MG63 (cell line): ENCODE measurements around the gene FAM174C. TPM values are rescaled to one million over a fixed set of nuclear protein-coding genes. Genes with fewer than 3 reads are reported as not detected.
"Not testable (repeated sequence)": the region's sequence is repeated elsewhere in the genome, so short reads cannot be mapped to it uniquely, and the experiment has no call there.

Experiments
- DNase-seq: peaks from one replicate; pipeline ENCODE4 v3.0.0-alpha.2; 2020
- H3K27me3 ChIP-seq: fragments of 250-450 bp; sonication (Bioruptor Pico); 2 replicates; pipeline ENCODE4 v1.5.1; 2020; ENCODE audit warnings: mild to moderate bottlenecking, moderate library complexity
- H3K36me3 ChIP-seq: fragments of 250-450 bp; sonication (Bioruptor Pico); 2 replicates; pipeline ENCODE4 v1.5.1; 2020; ENCODE audit warnings: mild to moderate bottlenecking, moderate library complexity
- H3K4me3 ChIP-seq: fragments of 250-450 bp; sonication (Bioruptor Pico); 2 replicates; pipeline ENCODE4 v1.5.1; 2020; ENCODE audit warnings: mild to moderate bottlenecking, moderate library complexity
- H3K9me3 ChIP-seq: fragments of 250-450 bp; sonication (Bioruptor Pico); 2 replicates; pipeline ENCODE4 v1.5.1; 2020; ENCODE audit warnings: mild to moderate bottlenecking, moderate library complexity
- total RNA-seq: library from RNA; depleted of rRNA; stranded (reverse); fragments of >200 nt; shearing (Covaris generic); gene quantifications from 2 replicates; pipeline ENCODE4 v1.2.3, GENCODE V29; 2014; ENCODE audit warnings: low replicate concordance

The FAM174C gene
- total RNA-seq, 1 experiment from 2014 or later: 57.2 TPM

- H3K27me3 ChIP-seq: no peaks in the 10 kb centered on the region
- no peak for DNase-seq
- no peaks in the 10 kb centered on the region for H3K9me3 ChIP-seq
- no peaks in the 10 kb centered on the region for H3K36me3 ChIP-seq
- H3K4me3 ChIP-seq: no peak overlapping the region
Measured at GRCh38 chr19:1295169-1296012, 20.1 kb downstream of the FAM174C start.

GRCh38 chr19:1296078-1296477, 20.7 kb downstream of the FAM174C start:
- Histone ChIP-seq H3K36me3 (no peaks in the 10 kb centered on the region), H3K27me3 (no peaks in the 10 kb centered on the region), H3K9me3 (no peaks in the 10 kb centered on the region), H3K4me3 (no peak overlapping the region)
- DNase-seq: no peak

GRCh38 chr19:1296575-1297271, 21.4 kb downstream of the FAM174C start:
- no peaks in the 10 kb centered on the region for H3K36me3 ChIP-seq
- no peaks in the 10 kb centered on the region for H3K27me3 ChIP-seq
- DNase-seq: no peak
- H3K4me3 ChIP-seq: no peak overlapping the region
- H3K9me3 ChIP-seq: no peaks in the 10 kb centered on the region

- no peak overlapping the region for H3K4me3 ChIP-seq
- H3K27me3 ChIP-seq: no peaks in the 10 kb centered on the region
- no peaks in the 10 kb centered on the region for H3K36me3 ChIP-seq
- DNase-seq: no peak
- H3K9me3 ChIP-seq: no peaks in the 10 kb centered on the region
Measured at GRCh38 chr19:1298235-1298634, 22.9 kb downstream of the FAM174C start.

GRCh38 chr19:1299801-1300200, 24.5 kb downstream of the FAM174C start:
- H3K4me3 ChIP-seq: no peak overlapping the region
- no peak for DNase-seq
- no peaks in the 10 kb centered on the region for H3K36me3 ChIP-seq
- H3K9me3 ChIP-seq: no peaks in the 10 kb centered on the region
- no peaks in the 10 kb centered on the region for H3K27me3 ChIP-seq

- Histone ChIP-seq H3K4me3 (no peak overlapping the region), H3K9me3 (no peaks in the 10 kb centered on the region), H3K36me3 (no peaks in the 10 kb centered on the region), H3K27me3 (no peaks in the 10 kb centered on the region)
- DNase-seq: no peak
Measured at GRCh38 chr19:1300744-1301490, 25.6 kb downstream of the FAM174C start.

GRCh38 chr19:1302533-1303239, 27.4 kb downstream of the FAM174C start:
- Histone ChIP-seq H3K27me3 (no peaks in the 10 kb centered on the region), H3K4me3 (no peak overlapping the region), H3K36me3 (no peaks in the 10 kb centered on the region), H3K9me3 (no peaks in the 10 kb centered on the region)
- DNase-seq: no peak

- H3K27me3 ChIP-seq: no peaks in the 10 kb centered on the region
- H3K4me3 ChIP-seq: no peak overlapping the region
- no peaks in the 10 kb centered on the region for H3K36me3 ChIP-seq
- DNase-seq: no peak
- no peaks in the 10 kb centered on the region for H3K9me3 ChIP-seq
Measured at GRCh38 chr19:1304197-1304924, 29.0 kb downstream of the FAM174C start.

- not testable (repeated sequence) for H3K27me3 ChIP-seq, H3K4me3 ChIP-seq, DNase-seq, H3K36me3 ChIP-seq, H3K9me3 ChIP-seq
Measured at GRCh38 chr19:1305354-1305753, 30.0 kb downstream of the FAM174C start.

- H3K27me3 ChIP-seq: no peaks in the 10 kb centered on the region
- H3K9me3 ChIP-seq: no peaks in the 10 kb centered on the region
- DNase-seq: no peak
- no peaks in the 10 kb centered on the region for H3K36me3 ChIP-seq
- H3K4me3 ChIP-seq: no peak overlapping the region
Measured at GRCh38 chr19:1307320-1307719, 32.0 kb downstream of the FAM174C start.

- H3K9me3 ChIP-seq: no peaks in the 10 kb centered on the region
- no peaks in the 10 kb centered on the region for H3K36me3 ChIP-seq
- H3K4me3 ChIP-seq: no peak overlapping the region
- DNase-seq: no peak
- H3K27me3 ChIP-seq: no peaks in the 10 kb centered on the region
Measured at GRCh38 chr19:1307755-1308303, 32.5 kb downstream of the FAM174C start.

GRCh38 chr19:1308718-1309117, 33.4 kb downstream of the FAM174C start:
- Histone ChIP-seq H3K27me3 (no peaks in the 10 kb centered on the region), H3K9me3 (no peaks in the 10 kb centered on the region)

GRCh38 chr19:1309977-1310852, 34.9 kb downstream of the FAM174C start:
- Histone ChIP-seq H3K27me3 (no peaks in the 10 kb centered on the region), H3K4me3 (no peak overlapping the region)
- DNase-seq: no peak

More at GRCh38 chr19:1308718-1309117, 33.4 kb downstream of the FAM174C start:
- Histone ChIP-seq H3K36me3 (no peaks in the 10 kb centered on the region), H3K4me3 (no peak overlapping the region)
- no peak for DNase-seq

GRCh38 chr19:1310853-1311180, 35.5 kb downstream of the FAM174C start:
- DNase-seq: no peak
- H3K4me3 ChIP-seq: no peak overlapping the region
- H3K27me3 ChIP-seq: no peaks in the 10 kb centered on the region
- no peaks in the 10 kb centered on the region for H3K36me3 ChIP-seq
- no peaks in the 10 kb centered on the region for H3K9me3 ChIP-seq

More at GRCh38 chr19:1309977-1310852, 34.9 kb downstream of the FAM174C start:
- Histone ChIP-seq H3K9me3 (no peaks in the 10 kb centered on the region), H3K36me3 (no peaks in the 10 kb centered on the region)

- no peak overlapping the region for H3K4me3 ChIP-seq
- H3K27me3 ChIP-seq: no peaks in the 10 kb centered on the region
- no peaks in the 10 kb centered on the region for H3K36me3 ChIP-seq
- no peak for DNase-seq
- no peaks in the 10 kb centered on the region for H3K9me3 ChIP-seq
Measured at GRCh38 chr19:1311543-1312091, 36.3 kb downstream of the FAM174C start.
